HepG2 (cell line): ENCODE results near the gene RPS2. TPM values are rescaled to one million over a fixed set of nuclear protein-coding genes. Genes with fewer than 3 reads are reported as not detected.

Experiments
- ARID5B ChIP-seq: IDR thresholded peaks from 2 replicates; pipeline ENCODE4 v1.4.0; 2020; ENCODE audit warnings: mild to moderate bottlenecking, missing genetic modification reagents
- DRAP1 ChIP-seq: IDR thresholded peaks from 2 replicates; pipeline ENCODE4 v1.6.1; 2016; ENCODE audit warnings: missing genetic modification reagents, missing compliant biosample characterization
- E2F1 ChIP-seq: sonication (generic); formaldehyde crosslinking; IDR thresholded peaks from 2 replicates; pipeline ENCODE4 v1.5.0; 2020; ENCODE audit warnings: missing genetic modification reagents
- HOXA9 ChIP-seq: sonication (generic); formaldehyde crosslinking; IDR thresholded peaks from 2 replicates; pipeline ENCODE4 v1.8.1; 2022; ENCODE audit warnings: missing genetic modification reagents, mild to moderate bottlenecking, moderate library complexity, borderline replicate concordance
- IKZF1 ChIP-seq: fragments of 450-650 bp; IDR thresholded peaks from 2 replicates; pipeline ENCODE4 v1.7.1; 2016
- ISL2 ChIP-seq: sonication (generic); formaldehyde crosslinking; IDR thresholded peaks from 2 replicates; pipeline ENCODE4 v1.5.0; 2020; ENCODE audit warnings: missing genetic modification reagents
- NCOA2 ChIP-seq: sonication (generic); formaldehyde crosslinking; IDR thresholded peaks from 2 replicates; pipeline ENCODE4 v1.8.0; 2022; ENCODE audit warnings: inconsistent platforms
- NCOA5 ChIP-seq: sonication (generic); formaldehyde crosslinking; IDR thresholded peaks from 2 replicates; pipeline ENCODE4 v1.4.0; 2020; ENCODE audit warnings: missing genetic modification reagents
- NFYB ChIP-seq: sonication (generic); formaldehyde crosslinking; IDR thresholded peaks from 2 replicates; pipeline ENCODE4 v1.4.0; 2020; ENCODE audit warnings: missing genetic modification reagents
- PBX2 ChIP-seq: IDR thresholded peaks from 2 replicates; pipeline ENCODE4 v1.6.1; 2016; ENCODE audit warnings: control low read depth
- PRMT3 ChIP-seq: sonication (generic); formaldehyde crosslinking; IDR thresholded peaks from 2 replicates; pipeline ENCODE4 v1.8.1; 2022; ENCODE audit warnings: low read depth, mild to moderate bottlenecking, moderate library complexity, missing genetic modification reagents, borderline replicate concordance
- SAFB2 ChIP-seq: sonication (generic); formaldehyde crosslinking; IDR thresholded peaks from 2 replicates; pipeline ENCODE4 v1.5.1; 2020; ENCODE audit warnings: missing genetic modification reagents, low read depth, mild to moderate bottlenecking, borderline replicate concordance
- SMAD1 ChIP-seq: sonication (generic); formaldehyde crosslinking; IDR thresholded peaks from 2 replicates; pipeline ENCODE4 v1.4.0; 2020; ENCODE audit warnings: missing genetic modification reagents, low read depth, mild to moderate bottlenecking, borderline replicate concordance
- SOX13 ChIP-seq, 3 experiments: fragments of 450-650 bp in 1 of 3; sonication (generic) in 1 of 3; formaldehyde crosslinking in 1 of 3; IDR thresholded peaks in 2 of 3; conservative IDR thresholded peaks in 1 of 3; 2 replicates each; pipeline versions ENCODE4 v1.5.0 to v1.6.1; 2016 to 2020; ENCODE audit warnings: antibody characterized with exemption in 1 of 3, mild to moderate bottlenecking in 1 of 3, missing compliant biosample characterization in 1 of 3, missing genetic modification reagents in 1 of 3, moderate library complexity in 1 of 3
- SSRP1 ChIP-seq: IDR thresholded peaks from 2 replicates; pipeline ENCODE4 v1.6.1; 2016; ENCODE audit warnings: control low read depth
- SUZ12 ChIP-seq: fragments of 150-350 bp; IDR thresholded peaks from 2 replicates; pipeline ENCODE4 v1.6.1; 2014; ENCODE audit warnings: low read depth, low read length
- ZFP41 ChIP-seq: sonication (generic); formaldehyde crosslinking; IDR thresholded peaks from 2 replicates; pipeline ENCODE4 v1.4.0; 2020; ENCODE audit warnings: mild to moderate bottlenecking, missing genetic modification reagents, borderline replicate concordance
- ZNF430 ChIP-seq: sonication (generic); formaldehyde crosslinking; IDR thresholded peaks from 2 replicates; pipeline ENCODE4 v1.9.0; 2021; ENCODE audit warnings: mild to moderate bottlenecking, missing genetic modification reagents
- ZNF468 ChIP-seq: sonication (generic); formaldehyde crosslinking; IDR thresholded peaks from 2 replicates; pipeline ENCODE4 v1.8.0; 2022; ENCODE audit warnings: mild to moderate bottlenecking, moderate library complexity, missing genetic modification reagents
- polyA plus RNA-seq, 8 experiments: library from polyadenylated mRNA; depleted of rRNA in 3 of 8; stranded (reverse) in 7 of 8; unstranded in 1 of 8; fragments of >200 nt; fragmentation: Illumina TruSeq in 4 of 8; extraction: Trizol in 4 of 8; gene quantifications; 2 replicates each; pipeline versions ENCODE4 v1.2.1 to v1.2.3, GENCODE V29; 2011 to 2016; ENCODE audit warnings: low read depth in 4 of 8, missing spikeins in 1 of 8, mixed read lengths in 1 of 8; ENCODE audit not compliant: insufficient read depth in 1 of 8
- total RNA-seq, 5 experiments: library from RNA; depleted of rRNA; stranded (reverse); fragments of >200 nt; fragmentation: Illumina TruSeq; extraction: Trizol; gene quantifications; 2 replicates each; pipeline ENCODE4 v1.2.3, GENCODE V29; 2016; ENCODE audit warnings: low read depth in 1 of 5
- TF ChIP-seq, protein P1 (sequence below): sonication (generic); formaldehyde crosslinking; IDR thresholded peaks from 2 replicates; pipeline ENCODE4 v1.8.0; 2022; ENCODE audit warnings: mild to moderate bottlenecking, missing genetic modification reagents; ENCODE audit not compliant: insufficient replicate concordance

RPS2 gene
- total and polyA plus RNA-seq, 2 of the 13 experiments (the other 11 are each of a cell fraction or from before 2014, with no cell fraction given) = 1,908 to 4,514 TPM

DNA sequence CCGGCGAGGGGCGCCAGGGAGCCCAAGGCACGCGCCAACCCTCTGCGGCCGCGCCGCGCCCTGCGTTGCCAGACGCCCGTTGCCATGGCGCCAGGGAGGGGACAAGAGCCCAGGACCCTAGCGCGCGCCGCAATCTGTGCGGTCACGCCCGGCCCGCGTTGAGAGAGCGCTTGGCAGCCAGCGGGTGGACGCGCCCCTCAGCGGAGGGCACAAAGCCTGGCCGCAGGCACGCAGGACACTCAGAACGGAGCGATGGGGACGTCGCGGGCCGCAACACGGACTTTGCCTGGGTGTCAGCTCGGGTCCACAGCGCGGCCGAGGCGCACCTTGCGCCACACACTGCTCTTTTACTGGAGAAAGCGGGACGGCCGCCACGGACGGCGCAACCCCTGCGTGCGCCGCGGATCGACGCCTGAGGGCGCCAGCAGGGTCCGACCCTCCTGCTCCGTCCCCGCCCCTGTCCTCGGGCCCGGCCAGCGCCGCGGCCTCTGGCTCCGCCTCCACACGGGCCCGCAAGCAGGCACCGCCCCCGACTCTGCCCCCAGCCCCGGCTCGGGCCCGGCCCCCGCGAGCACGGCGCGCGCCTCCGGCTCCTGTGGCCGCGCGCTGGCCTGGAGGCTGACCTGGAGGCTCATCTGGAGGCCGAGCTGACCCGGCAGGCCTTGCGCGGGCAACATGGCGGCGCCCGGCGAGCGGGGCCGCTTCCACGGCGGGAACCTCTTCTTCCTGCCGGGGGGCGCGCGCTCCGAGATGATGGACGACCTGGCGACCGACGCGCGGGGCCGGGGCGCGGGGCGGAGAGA is 19.1 kb upstream of the RPS2 start, which contains the start of gene GFER (continued):
- no peak for TF ChIP-seq SOX13 (IDR thresholded peaks at IDR 0.05)
- TF ChIP-seq SOX13 (CRISPR knock-in tag; conservative IDR thresholded peaks at IDR 0.05 in 1 of 2, IDR thresholded peaks at IDR 0.05 in 1 of 2) = no peak
- TF ChIP-seq NCOA5 (CRISPR knock-in tag) = no peak
- no peak for TF ChIP-seq SSRP1 (CRISPR knock-in tag)
- TF ChIP-seq, protein P1, sequence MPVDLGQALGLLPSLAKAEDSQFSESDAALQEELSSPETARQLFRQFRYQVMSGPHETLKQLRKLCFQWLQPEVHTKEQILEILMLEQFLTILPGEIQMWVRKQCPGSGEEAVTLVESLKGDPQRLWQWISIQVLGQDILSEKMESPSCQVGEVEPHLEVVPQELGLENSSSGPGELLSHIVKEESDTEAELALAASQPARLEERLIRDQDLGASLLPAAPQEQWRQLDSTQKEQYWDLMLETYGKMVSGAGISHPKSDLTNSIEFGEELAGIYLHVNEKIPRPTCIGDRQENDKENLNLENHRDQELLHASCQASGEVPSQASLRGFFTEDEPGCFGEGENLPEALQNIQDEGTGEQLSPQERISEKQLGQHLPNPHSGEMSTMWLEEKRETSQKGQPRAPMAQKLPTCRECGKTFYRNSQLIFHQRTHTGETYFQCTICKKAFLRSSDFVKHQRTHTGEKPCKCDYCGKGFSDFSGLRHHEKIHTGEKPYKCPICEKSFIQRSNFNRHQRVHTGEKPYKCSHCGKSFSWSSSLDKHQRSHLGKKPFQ (CRISPR knock-in tag) = peak; percentile 42
- peak; percentile 59; the same call in 1 of the 2 replicates for TF ChIP-seq ZNF430 (CRISPR knock-in tag)
- TF ChIP-seq NFYB (CRISPR knock-in tag) = peak; percentile 12
- 0 out of 2 replicates have a peak, but pooled peaks have one; percentile 38 for TF ChIP-seq ISL2
- TF ChIP-seq ZFP41 (CRISPR knock-in tag) = no peak
- TF ChIP-seq PRMT3 (CRISPR knock-in tag) = 0 out of 2 replicates have a peak, but pooled peaks have one; percentile 17
- TF ChIP-seq HOXA9 (CRISPR knock-in tag) = no peak
- peak; percentile 15; the same call in 1 of the 2 replicates for TF ChIP-seq DRAP1 (CRISPR knock-in tag)
- peak; percentile 69; the same call in 1 of the 2 replicates for TF ChIP-seq SAFB2
- no peak; the same call in 1 of the 2 replicates for TF ChIP-seq E2F1 (CRISPR knock-in tag)
- TF ChIP-seq IKZF1 = no peak
- peak; percentile 32; the same call in 1 of the 2 replicates for TF ChIP-seq SUZ12
- TF ChIP-seq SMAD1 = peak; percentile 96; the same call in 1 of the 2 replicates
- TF ChIP-seq ARID5B (CRISPR knock-in tag) = peak; percentile 9; the same call in 1 of the 2 replicates
- TF ChIP-seq NCOA2 (CRISPR knock-in tag) = no peak; the same call in 1 of the 2 replicates
- TF ChIP-seq PBX2 (CRISPR knock-in tag) = no peak
- TF ChIP-seq ZNF468 = 0 out of 2 replicates have a peak, but pooled peaks have one; percentile 14
